A549 (cell line): ENCODE measurements around the gene TRAPPC1. TPM values are rescaled to one million over a fixed set of nuclear protein-coding genes. Genes with fewer than 3 reads are reported as not detected.

Experiments used
- ATAC-seq, 2 experiments: fragments of 200-7000 bp in 1 of 2; fragments of >200 bp in 1 of 2; cut with Nextera tagmentation in 1 of 2; cut with Tn5 transposase in 1 of 2; 3 replicates each; pipeline versions ENCODE4 v1.8.0 to v1.9.1; 2018 to 2020; ENCODE audit warnings: mild to moderate bottlenecking in 1 of 2, moderate library complexity in 1 of 2
- CTCF ChIA-PET: fragments of 300-600 bp; sonication (Branson Sonifier 250); formaldehyde crosslinking; extraction: SDS; loops from one replicate; lab custom pipeline; 2021; ENCODE audit warnings: antibody characterized with exemption, inconsistent platforms; lab: Yijun Ruan, JAX
- POLR2A ChIA-PET: fragments of 350-600 bp; formaldehyde crosslinking; extraction: SDS; loops from one replicate; lab custom pipeline; 2021; ENCODE audit warnings: antibody characterized with exemption, inconsistent platforms; lab: Yijun Ruan, JAX
- DNase-seq, 2 experiments: peaks; one replicate each; pipeline versions ENCODE4 v3.0.0 to v3.0.0-alpha.2; 2011 to 2016; ENCODE audit warnings: low read depth in 1 of 2, low spot score in 1 of 2
- FAIRE-seq: peaks from 2 replicates; lab custom pipeline; 2011; peaks lifted over from hg19 to GRCh38; lab: Jason Lieb, UNC
- H3K27ac ChIP-seq, 2 experiments: fragments of >200 bp; sonication (Bioruptor Twin); formaldehyde crosslinking; 3 replicates each; pipeline ENCODE4 v1.5.1; 2016 to 2017
- H3K4me1 ChIP-seq: fragments of >200 bp; sonication (Bioruptor Twin); formaldehyde crosslinking; 3 replicates; pipeline ENCODE4 v1.6.1; 2016
- H3K4me2 ChIP-seq: fragments of >200 bp; sonication (Bioruptor Twin); formaldehyde crosslinking; 3 replicates; pipeline ENCODE4 v1.6.1; 2016
- H3K4me3 ChIP-seq: fragments of >200 bp; sonication (Bioruptor Twin); formaldehyde crosslinking; 3 replicates; pipeline ENCODE4 v1.5.1; 2016
- H3K9me3 ChIP-seq: fragments of >200 bp; sonication (Bioruptor Twin); formaldehyde crosslinking; 3 replicates; pipeline ENCODE4 v1.6.1; 2016
- CBX2 ChIP-seq: fragments of 200-600 bp; sonication (generic); IDR thresholded peaks from 2 replicates; pipeline ENCODE4 v1.6.1; 2016; ENCODE audit warnings: low read depth, mild to moderate bottlenecking, borderline replicate concordance
- CEBPB ChIP-seq, 2 experiments: fragments of >200 bp in 1 of 2; sonication (Bioruptor Twin) in 1 of 2; formaldehyde crosslinking in 1 of 2; IDR thresholded peaks; 2 replicates each; pipeline ENCODE4 v1.6.1; 2012 to 2016
- E2F6 ChIP-seq: IDR thresholded peaks from 2 replicates; pipeline ENCODE4 v1.6.1; 2012; ENCODE audit warnings: low read depth, borderline replicate concordance
- ELK1 ChIP-seq: fragments of 150-350 bp; IDR thresholded peaks from 2 replicates; pipeline ENCODE4 v1.6.1; 2014; ENCODE audit warnings: low read depth, mild to moderate bottlenecking, low read length
- FOSB ChIP-seq: fragments of 250-450 bp; sonication (Bioruptor Pico); IDR thresholded peaks from 2 replicates; pipeline ENCODE4 v1.5.0; 2020; ENCODE audit warnings: mild to moderate bottlenecking, moderate library complexity
- HES2 ChIP-seq: fragments of >200 bp; sonication (Bioruptor Twin); formaldehyde crosslinking; IDR thresholded peaks from 2 replicates; pipeline ENCODE4 v1.6.1; 2016
- HMGXB4 ChIP-seq: fragments of 250-450 bp; sonication (Bioruptor Pico); IDR thresholded peaks from 2 replicates; pipeline ENCODE4 v1.5.0; 2021; ENCODE audit warnings: mild to moderate bottlenecking, moderate library complexity, borderline replicate concordance
- JUNB ChIP-seq: fragments of >200 bp; sonication (Bioruptor Twin); formaldehyde crosslinking; IDR thresholded peaks from 2 replicates; pipeline ENCODE4 v1.6.1; 2016
- MAFK ChIP-seq: fragments of 450-650 bp; IDR thresholded peaks from 2 replicates; pipeline ENCODE4 v1.6.1; 2014; ENCODE audit not compliant: partially characterized antibody
- MAZ ChIP-seq: fragments of 150-350 bp; IDR thresholded peaks from 2 replicates; pipeline ENCODE4 v1.6.1; 2014; ENCODE audit warnings: antibody characterized with exemption, low read depth, low read length, borderline replicate concordance
- PBX3 ChIP-seq: IDR thresholded peaks from 2 replicates; pipeline ENCODE4 v1.6.1; 2012
- TP53 ChIP-seq: fragments of 250-450 bp; sonication (Bioruptor Pico); IDR thresholded peaks from 2 replicates; pipeline ENCODE4 v1.5.0; 2021; ENCODE audit warnings: mild to moderate bottlenecking, moderate library complexity
- ZC3H11A ChIP-seq: fragments of 450-650 bp; IDR thresholded peaks from 2 replicates; pipeline ENCODE4 v1.6.1; 2014; ENCODE audit warnings: antibody characterized with exemption, mild to moderate bottlenecking
- WGBS: methylation state at CpG from one replicate; pipeline ENCODE4 v1.1.6; 2017; ENCODE audit errors: missing lambda C conversion rate; 5-methylcytosine and 5-hydroxymethylcytosine counted together
- polyA plus RNA-seq, 4 experiments: library from polyadenylated mRNA; depleted of rRNA in 3 of 4; stranded (reverse); fragments of >200 nt; fragmentation: RNase III in 1 of 4; extraction: RNeasy Plus Mini Kit Qiagen cat#74134 plus additional on column Dnase treatment in 1 of 4; gene quantifications; 2 replicates in 3 of 4; 3 replicates in 1 of 4; pipeline ENCODE4 v1.2.3, GENCODE V29; 2011 to 2017

Gene TRAPPC1
- polyA plus RNA-seq, 2 of the 4 experiments (the other 2 are of a cell fraction) = 200 to 328 TPM

- TF ChIP-seq JUNB = no peak
- TF ChIP-seq ZC3H11A = no peak
- TF ChIP-seq E2F6 = no peak
- no peak for TF ChIP-seq PBX3
- TF ChIP-seq HES2 = no peak
- TF ChIP-seq FOSB (CRISPR knock-in tag) = no peak
- no peak for TF ChIP-seq CEBPB (IDR thresholded peaks at IDR 0.05)
- TF ChIP-seq ELK1 = no peak
- TF ChIP-seq CBX2 = no peak
- TF ChIP-seq MAZ = no peak
- no peak for TF ChIP-seq HMGXB4 (CRISPR knock-in tag)
- TF ChIP-seq, all 56 proteins: peak for 0
- no peak for ATAC-seq
- FAIRE-seq = no peak
- WGBS = 73% methylated on average over 4 of the region's 4 CpGs
- H3K4me2 ChIP-seq = no peak overlapping the region
- CTCF ChIA-PET = interaction anchor here (0.6 to 15.4 kb wide), 17 partner anchors 8 to 157 kb away, joined by 3 to 172 read pairs (median 5); no protein-coding TSS in a partner anchor
- no peaks in the 10 kb centered on the region for H3K4me1 ChIP-seq
- POLR2A ChIA-PET = no interaction called here
- H3K27ac ChIP-seq = no peak overlapping the region
- DNase-seq = no peak
- peaks cover 15% of the 10 kb centered on the region for H3K9me3 ChIP-seq
- H3K4me3 ChIP-seq = no peak overlapping the region
These were observed 39.9 kb upstream of the TRAPPC1 start for GRCh38 chr17:7971651-7972050.

- H3K4me3 ChIP-seq = no peak overlapping the region
- no peaks in the 10 kb centered on the region for H3K4me1 ChIP-seq
- ATAC-seq (no peak), DNase-seq (no peak), FAIRE-seq (no peak)
- peaks cover 3% of the 10 kb centered on the region; the same call in 1 of the 3 replicates for H3K9me3 ChIP-seq
- WGBS = 79% methylated on average over 6 of the region's 6 CpGs
- ChIA-PET POLR2A (no interaction called here), CTCF (interaction anchor here (0.6 to 15.4 kb wide), 3 partner anchors 13 to 140 kb away, joined by 3 to 172 read pairs (median 3); no protein-coding TSS in a partner anchor)
- H3K27ac ChIP-seq = no peak overlapping the region
- no peak overlapping the region for H3K4me2 ChIP-seq
- TF ChIP-seq HES2 (no peak), MAFK (no peak), CBX2 (no peak)
These were observed 37.7 kb upstream of the TRAPPC1 start for GRCh38 chr17:7969433-7969832.

- peak; percentile 87 for TF ChIP-seq MAFK
- TF ChIP-seq TP53 (CRISPR knock-in tag) = no peak
- CTCF ChIA-PET = interaction anchor here (15.4 kb wide), 1 partner anchor 21 kb away, joined by 172 read pairs; no protein-coding TSS in a partner anchor
- DNase-seq (no peak), ATAC-seq (peak in 1 of 2 experiments; percentile 27; a peak in 1 of 6 replicates), FAIRE-seq (peak; percentile 54)
- no peaks in the 10 kb centered on the region for H3K9me3 ChIP-seq
- H3K27ac ChIP-seq = no peak overlapping the region
- no peak overlapping the region for H3K4me3 ChIP-seq
- no peak overlapping the region for H3K4me2 ChIP-seq
- WGBS = 13% methylated on average over 2 of the region's 2 CpGs
- POLR2A ChIA-PET = no interaction called here
- H3K4me1 ChIP-seq = no peaks in the 10 kb centered on the region
These were observed 36.0 kb upstream of the TRAPPC1 start for GRCh38 chr17:7967751-7968150.
